NCI-H345 treated with DMSO at 0.1 percent for 48 hours (cell line): ENCODE data around the gene ZNF236.

Experiments
- DNase-seq: peaks from one replicate; lab custom pipeline; 2025; ENCODE audit not compliant: unreplicated experiment; lab: John Stamatoyannopoulos, UW

Gene ZNF236

DNA sequence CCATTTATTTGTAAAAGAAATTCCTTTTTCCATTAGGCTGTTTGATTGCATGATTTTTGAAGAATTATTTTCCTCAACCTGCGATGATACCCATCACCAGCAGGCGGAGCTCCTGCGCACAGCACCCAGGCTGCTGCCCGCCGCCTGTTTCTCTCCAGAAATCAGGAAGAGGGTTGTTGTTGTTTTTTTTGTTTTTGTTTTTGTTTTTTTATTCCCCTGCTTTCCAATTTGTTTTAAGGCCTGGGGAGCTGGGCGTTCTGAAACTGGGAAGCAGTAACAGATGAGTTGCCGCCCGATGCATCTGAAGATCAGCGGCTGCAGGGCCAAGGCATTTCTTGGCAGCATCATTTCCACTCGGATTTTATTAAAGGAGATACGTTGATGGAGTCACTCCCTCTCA, 178.2 kb downstream of the ZNF236 start:
- no peak for DNase-seq

DNA sequence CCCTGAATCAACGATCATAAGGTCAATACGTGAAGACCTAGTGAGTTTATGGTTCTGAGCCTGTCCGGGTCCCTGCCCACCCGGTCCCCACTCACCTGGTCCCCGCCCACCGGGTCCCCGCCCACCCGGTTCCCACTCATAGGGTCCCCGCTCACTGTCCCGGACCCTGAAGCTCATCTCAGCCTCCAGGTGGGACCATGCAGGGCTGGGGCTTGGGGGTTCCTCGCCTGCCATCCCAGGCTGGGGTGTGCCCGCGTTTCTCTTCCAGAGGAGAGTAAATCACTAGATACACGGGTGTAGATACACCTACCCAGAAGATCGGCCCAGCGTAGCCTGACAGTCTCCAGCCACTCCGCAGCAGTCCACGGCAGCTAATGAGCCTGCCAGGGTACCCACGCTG, 178.7 kb downstream of the ZNF236 start:
- DNase-seq, result no peak

DNA sequence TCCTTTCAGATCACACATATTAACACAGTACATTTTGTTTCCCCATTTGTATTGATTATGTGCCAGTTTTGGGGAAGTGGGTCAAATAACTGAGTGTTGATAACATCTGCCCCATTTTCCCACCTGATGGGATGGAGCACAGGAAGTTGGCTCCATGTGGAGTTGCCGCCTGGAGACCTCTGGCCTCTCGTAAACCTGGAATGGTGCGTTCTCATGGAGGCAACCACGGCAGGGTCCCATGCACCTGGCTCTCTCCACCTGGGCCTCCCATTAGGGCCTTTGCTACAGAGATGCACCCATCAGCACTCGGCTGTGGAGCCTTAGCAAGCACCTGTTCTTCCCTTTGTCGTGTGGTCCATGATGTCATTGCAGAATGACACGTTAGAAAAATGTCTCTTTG, 179.6 kb downstream of the ZNF236 start:
- no peak for DNase-seq

DNA sequence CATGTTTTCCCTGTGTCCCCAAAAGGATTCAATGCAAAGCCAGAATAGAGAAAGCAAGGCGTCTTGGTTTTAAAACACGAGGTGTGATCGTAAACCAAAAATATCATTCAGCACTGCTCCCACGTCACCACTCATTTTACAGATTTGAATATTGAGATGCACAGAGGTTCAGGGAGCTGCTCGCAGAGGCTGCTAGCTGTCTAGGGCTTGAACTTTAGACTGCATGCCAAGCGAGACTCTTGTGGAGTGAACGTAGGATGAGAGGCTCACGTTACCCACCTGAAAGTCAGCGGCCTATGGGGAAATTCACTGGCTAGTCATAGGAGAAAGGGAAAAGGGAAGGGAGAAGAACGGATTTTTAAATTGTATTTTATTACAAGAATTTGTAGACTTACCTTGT, 180.1 kb downstream of the ZNF236 start:
- no peak for DNase-seq

DNA sequence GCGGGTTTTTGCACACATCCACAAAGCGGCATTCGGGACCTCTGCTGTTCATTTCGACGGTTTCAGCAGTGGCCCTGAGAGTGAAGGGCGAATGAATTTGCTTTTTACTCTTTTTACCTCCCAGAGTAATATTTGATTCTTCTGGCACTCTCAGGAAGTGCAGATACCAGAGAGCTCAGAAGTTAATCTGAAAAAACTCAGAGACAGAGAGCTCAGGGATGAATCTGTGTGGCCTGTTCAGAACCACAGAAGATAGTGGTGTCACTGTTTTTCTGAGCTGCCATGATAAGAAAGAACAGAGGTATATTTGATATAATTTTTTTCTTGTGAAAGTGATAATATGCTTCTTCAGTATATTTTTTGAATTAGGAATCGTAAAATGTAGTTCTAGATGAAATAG, 181.0 kb downstream of the ZNF236 start:
- DNase-seq, result no peak

DNA sequence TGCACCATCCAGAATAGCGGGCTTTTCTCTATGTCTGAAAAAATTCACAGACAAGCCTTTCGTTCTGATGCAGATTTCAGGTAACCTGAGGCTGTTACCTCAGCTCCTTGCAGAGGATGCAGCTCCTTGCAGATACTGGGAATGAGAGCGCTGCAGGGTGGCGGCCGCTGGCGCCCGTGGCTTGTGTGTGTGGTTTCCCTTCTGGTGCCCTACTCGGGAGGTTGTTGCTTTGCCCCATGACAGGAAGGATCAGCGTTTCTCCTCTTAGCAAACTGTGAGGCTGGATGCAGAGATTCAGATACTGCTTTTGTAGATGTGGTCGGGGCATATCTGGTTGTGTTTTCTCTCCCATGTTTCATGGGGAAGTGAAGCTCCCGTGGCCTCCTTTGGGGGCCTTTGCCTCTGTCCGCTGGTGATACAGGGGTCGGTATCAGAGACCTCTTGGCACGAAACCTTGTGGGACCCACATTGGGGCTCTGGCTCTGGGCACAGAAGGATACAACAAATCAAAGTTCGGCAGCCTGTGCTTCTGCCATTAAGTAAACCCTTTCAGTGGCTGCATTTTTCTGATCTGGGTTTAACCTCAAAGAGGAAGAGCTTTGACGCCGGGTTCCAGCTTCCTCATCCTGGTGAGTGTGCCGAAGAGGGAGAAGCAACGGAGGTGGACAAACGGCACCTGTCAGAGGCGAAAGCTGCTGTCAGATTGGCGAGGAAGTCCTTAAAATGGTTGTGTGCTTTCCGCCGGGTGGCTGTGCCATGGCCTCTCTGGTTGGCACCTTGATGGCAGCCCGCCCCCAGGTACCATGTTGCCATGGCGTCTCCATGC, 182.4 kb downstream of the ZNF236 start:
- no peak for DNase-seq

DNA sequence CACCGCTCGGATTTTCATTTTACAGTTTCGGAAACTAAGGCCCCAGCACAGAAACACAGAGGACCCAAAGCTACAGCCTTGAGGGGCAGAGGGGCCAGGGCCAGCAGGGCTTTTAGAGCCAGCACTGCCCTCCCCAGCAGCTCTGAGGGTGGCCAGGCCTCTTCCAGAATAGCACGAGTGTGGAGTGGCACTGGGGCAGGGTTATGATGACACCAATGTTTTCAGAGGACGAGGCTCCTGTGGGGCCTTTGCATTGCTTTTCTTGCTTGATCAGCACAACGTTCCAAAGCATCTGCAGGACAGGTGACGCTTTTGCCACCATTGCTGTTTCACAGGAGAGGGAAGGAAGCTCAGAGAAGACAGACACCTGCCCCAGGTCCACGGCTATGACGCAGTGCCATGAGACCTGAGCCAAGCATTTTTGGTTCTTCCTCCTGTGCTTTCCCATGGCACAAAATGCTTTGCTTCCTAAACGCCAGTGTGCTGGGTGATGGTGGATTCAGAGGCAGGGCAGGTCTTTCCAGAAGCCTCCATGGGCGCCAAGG, 183.4 kb downstream of the ZNF236 start:
- DNase-seq, result no peak

DNA sequence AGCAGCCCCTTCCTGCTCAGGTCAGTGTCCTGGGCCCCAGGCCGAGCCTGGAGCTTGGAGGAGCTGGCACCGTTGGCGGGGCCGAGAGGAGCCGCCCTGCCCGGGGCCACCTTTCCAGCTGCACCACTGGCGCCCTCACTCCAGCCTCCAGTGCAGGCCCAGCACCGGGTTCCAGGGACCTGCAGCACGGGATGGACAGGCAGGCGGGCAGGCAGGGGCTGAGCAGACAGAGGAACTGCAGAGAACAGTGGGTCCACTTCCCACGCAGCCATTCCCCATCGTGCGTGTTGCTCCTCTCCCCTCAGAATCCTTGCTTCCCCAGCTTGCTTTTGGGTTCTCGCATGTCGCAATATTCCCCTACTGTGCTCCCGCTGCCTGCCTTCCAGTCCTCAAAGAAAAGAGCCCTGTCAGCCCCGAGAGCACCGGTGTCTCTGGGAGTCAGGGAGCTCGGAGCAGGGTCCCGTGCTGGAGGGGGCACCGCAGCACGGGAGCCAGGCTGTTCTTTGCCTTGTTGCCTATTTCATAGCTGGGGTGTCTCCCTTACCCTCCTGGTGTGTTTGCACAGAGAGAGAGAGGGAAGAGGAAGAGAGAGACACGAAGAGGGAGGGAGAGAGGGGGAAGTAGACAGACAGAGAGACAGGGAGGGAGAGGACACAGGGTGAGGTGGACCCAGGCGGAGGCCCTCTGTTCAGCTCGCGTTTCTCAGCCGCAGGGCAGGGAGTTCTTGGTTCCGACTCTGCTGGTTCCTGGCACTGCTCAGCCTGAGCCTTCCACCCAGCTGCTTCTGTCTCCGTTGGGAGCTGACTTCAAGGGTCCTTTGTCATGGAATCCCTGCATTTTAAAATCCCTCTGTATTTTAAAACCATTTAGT, 184.2 kb downstream of the ZNF236 start:
- DNase-seq, result no peak

DNA sequence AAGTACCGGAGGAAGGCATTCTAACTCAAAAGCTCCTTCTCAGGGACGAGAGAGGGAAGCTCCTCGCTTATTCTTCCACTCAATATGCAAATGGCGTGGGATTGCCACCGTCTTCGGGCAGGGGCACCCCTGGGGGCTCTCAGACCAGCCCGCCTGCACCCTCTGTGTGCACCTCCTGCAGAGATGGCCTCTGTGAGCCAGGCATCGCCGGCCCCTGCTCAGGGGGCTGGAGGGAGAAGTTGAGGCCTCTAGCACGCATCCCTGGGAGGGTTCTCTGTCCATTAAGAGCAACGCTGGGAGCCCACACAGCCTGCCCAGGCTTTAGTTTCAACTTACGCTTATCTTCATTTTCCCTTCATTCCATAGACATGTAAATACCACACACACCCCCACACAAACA, 184.9 kb downstream of the ZNF236 start:
- no peak for DNase-seq

DNA sequence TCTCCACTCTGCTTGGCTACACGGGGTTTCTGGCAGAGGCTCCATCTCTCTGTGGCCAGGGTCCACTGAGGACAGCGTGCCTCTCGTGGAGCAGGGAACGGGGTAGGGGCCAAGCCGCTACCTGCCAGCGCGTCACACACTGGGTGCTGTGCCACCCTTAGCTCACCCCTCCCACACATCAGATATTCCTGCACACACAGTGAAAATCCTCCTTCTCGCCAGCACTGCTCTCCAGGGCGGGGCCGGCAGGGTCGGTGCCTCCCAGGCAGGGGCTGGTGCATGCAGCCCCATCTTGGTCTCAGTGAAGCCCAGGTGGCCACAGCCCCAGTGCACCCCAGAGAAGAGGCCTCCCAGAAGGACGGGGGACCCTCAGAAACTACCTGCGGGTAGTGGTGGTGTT, 185.6 kb downstream of the ZNF236 start:
- DNase-seq, result no peak

DNA sequence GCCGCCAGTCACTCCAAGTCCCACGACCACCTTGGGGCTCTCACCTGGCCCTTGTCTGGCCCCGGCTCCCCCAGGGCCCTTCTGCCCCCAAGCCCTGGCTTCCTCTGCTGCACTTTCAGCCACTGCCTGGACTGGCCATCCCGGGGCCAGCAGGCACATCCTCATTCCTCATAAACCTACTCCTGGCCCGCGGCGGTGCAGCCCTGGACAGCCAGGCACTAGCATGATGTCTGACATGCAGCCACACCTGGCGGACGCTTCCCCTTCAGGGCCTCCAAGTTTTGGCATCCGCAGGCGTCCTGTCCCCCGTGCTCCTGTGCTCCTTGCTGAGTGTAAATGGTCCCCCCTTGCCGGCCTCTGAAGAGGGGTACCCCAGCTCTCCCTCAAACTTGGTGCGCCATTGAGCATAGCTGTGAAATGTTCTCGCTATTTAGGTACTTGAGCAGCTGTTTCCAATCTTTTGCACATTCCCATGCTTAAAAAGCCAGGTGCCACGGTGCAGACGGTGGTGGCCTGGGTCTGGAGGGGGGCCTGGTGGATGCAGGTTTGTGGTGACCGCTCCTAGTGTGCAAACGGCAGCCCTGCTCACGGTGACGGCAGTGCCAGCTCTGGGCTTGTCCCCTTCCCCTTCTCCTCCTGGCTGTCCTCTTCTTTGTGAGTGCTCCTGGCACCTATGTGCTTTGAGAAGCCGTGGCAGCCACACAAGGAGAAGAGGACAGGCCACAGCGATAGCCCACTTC, 186.4 kb downstream of the ZNF236 start:
- no peak for DNase-seq

DNA sequence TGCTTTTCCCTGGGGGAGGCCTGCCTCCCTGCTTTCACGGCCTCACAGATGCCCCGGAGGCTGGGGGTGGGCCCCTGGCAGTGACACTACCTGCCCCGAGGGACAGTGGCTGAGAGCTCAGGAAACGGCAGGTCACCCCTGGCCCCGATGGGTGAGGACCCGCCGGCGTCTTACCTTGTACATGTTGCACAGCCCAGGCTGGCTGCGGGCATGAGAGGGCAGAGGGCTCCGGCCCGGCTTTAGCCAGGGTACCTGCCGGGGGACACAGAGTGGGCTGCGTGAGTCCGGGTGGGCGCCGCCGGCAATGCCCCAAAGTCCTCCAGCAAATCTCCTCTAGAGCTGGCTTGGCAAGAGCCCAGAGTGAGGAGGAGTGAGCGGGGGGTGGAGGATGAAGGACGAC, 187.3 kb downstream of the ZNF236 start:
- no peak for DNase-seq

DNA sequence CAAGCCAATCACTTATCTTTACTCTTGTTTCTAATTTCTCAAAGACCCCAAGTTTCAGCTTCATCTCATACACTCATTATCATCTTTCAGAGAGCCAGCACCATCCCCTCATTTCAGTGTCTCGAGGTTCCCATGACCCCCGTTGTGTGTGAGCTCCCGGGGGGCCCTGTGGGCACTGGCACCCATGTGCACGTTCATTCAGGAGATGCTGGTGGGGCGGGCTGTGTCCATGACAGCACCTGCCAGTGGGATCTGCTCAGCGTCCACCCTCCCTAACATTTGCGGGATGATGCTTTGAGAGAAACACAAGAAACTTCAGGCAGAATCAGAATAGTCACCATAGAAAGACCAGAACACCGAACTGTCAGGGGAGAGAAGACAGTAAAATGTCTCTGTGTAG, 189.8 kb downstream of the ZNF236 start:
- DNase-seq, result no peak

DNA sequence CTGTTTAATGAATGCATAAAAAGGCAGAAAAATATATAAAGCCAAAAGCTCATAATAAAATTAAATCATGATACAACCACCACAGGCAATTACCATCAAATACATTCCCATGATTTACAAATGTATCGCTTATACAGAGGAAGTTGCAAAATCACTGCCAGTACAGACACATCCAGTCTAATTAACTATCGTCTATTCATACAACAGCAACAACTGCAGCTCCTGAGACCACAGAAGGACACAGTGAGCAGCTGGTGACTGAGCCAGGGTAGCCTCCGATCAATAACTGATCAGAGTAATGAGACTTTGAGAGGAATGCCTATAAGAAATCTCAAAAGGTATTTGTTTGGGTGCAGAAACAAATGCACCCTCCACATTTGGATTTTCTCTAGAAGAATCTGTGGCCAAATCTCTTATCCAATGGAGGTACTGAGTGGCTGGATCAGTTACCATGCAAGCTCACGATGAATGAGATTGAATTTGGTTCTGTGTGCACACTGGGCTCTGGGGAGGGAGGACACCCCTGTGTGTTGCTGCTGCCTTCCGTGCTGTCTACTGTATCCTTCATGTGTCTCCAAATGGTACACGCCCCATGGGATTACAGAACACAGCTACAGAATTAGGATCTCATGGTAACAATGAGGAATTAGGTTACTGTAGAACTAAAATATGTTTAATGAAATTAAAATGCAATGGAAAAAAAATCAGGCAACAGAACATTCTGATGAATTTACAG, 190.6 kb downstream of the ZNF236 start:
- DNase-seq, result no peak

DNA sequence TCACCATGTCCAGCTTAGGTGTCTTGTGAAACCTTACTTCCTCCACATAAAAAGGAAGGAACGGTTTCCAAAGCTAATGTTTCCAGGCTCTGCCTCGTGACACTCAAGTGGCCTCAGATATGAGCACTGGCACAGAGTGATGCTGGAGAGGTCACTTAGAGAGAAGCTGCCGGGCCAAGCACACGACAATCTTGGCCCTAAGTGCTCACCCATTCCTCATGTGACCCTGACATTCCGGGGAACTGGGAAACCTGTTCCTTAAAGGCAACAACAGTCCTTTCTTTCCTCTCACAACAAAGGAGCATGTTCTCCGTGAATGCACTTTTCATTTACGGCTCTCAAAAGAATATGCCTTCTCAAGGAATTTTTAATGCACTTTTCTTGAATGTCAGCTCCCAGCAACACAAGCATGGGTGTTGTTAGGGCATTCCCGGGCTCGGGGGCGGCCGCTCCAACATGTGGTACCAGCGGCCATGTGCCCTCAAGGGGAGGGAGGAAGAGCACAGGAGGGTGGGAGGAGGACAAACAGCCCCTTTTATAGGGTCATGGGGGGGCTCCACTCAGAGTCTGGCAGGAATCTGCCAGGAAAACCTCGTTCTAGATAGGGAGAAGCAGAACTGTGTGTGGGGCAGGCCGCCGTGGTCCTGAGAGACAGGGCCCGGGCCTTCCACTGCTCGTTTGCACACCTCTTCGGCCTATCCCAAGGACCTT, 191.6 kb downstream of the ZNF236 start:
- DNase-seq, result no peak

DNA sequence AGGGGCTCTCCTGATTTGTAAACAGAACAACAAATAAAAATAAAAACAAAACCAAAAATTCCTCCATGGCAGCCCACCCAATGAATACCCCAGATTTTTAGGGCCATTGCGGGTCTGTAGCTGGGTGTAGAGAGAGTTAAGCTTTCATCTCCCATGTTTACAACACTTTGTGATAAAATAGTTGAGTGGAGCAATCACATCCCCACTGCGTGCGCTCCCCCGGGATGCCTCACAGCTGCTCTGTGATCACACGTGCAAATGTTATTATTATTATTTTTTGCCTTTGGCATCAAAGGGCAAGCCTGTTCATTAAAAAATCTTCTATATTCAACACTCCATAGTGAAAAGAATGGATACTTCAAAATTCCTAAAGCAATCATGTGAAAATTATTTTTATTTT, 192.2 kb downstream of the ZNF236 start:
- DNase-seq, result no peak

DNA sequence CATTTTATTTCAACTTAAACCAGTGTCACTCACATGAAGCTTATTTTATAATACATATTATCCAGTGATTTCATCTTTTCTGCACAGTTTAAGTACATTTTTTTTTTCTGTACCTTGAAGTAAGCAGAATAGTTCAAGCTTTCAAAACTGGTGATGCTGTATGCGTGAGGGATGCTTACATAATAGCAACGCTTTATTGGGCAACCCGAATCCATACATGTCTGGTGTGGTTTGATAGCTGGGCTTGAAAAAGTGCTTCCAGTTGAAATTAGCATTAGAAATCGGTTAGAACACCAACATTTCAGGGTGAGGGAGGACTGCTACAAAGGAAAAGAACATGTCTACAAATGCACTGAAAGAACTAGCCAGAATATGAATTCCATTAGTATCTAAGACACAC, 192.8 kb downstream of the ZNF236 start:
- no peak for DNase-seq

DNA sequence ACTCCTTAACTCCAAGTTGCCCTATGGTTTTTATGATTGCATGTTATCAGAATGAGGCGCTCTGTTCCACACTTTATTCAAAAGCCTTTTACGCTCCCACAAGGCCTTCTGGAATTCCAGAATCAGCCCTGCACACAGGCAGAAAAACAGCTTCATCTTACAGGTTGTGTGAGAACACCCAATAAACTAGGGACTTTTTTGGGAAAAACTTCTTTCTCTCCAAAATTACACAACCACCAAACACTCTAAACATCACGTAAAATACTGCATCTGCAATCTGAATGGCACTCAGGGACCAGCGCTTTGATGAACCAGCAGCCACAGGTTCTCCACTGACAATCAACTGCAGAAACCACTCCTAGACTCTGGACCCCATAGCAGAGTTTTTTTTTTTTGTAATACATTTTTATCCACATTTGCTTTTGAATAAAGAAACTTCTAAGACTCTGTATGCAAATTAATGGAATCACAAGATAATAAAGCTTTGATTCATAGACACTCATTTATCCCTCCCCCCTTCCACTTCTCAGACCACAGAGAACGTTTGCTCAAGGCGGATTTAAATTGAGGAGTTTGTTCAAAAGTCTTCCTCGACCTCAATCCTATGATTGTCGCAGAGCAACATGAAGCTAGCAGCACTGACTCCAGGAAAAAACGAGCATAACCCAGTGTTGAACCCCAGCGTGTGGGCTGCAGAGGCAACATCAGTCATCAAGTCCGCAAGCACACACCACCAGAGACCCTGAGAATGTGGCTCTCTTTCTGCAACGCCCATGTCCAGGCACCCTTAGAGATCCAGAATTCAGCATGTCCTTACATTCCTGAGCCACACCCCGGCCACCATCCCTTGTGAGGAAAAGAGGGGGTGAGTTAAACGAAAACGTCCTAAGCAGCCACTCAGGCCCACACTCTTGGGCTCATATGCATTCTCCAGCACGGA, 193.7 kb downstream of the ZNF236 start:
- no peak for DNase-seq

DNA sequence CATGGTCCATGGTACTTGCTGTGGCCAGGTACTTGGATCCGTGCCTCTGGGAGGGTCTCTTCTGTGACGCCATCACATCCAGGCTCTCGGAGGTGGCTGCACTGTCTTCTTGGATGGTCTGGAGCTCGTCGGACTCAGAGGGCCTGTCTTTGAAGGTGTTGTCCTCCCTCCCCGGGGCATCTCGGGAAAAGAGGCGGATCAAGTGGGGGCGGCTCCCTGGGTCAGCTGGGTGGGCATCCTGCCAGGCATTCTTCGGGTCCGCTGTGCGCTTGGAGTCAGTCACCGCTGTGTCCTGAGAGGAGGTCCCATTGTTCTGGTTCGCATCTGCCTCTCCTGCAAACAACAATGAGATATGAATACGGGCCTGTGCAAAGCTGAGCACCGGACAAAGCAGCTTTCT, 194.6 kb downstream of the ZNF236 start:
- no peak for DNase-seq
